PFSK-1 (cell line): ENCODE results near the gene SON.

ENCODE experiments used
- FOXP2 ChIP-seq: optimal IDR thresholded peaks from 2 replicates; pipeline ENCODE3; 2011; ENCODE audit warnings: borderline replicate concordance, control low read depth, inconsistent platforms; ENCODE audit not compliant: insufficient read depth; ENCODE audit errors: extremely low read length, extremely low read depth
- POLR2AphosphoS5 ChIP-seq: IDR thresholded peaks from 2 replicates; pipeline ENCODE4 v1.6.1; 2012; ENCODE audit warnings: low read depth, mild to moderate bottlenecking, control low read depth, low read length, moderate library complexity
- SIN3A ChIP-seq: IDR thresholded peaks from 2 replicates; pipeline ENCODE4 v1.6.1; 2012; ENCODE audit warnings: mild to moderate bottlenecking, low read length, moderate library complexity, borderline replicate concordance; ENCODE audit not compliant: insufficient read depth
- TAF1 ChIP-seq: IDR thresholded peaks from 2 replicates; pipeline ENCODE4 v1.6.1; 2012; ENCODE audit warnings: low read length, control low read depth, borderline replicate concordance; ENCODE audit not compliant: insufficient read depth
- TF ChIP-seq, protein P1 (sequence below), 2 experiments: IDR thresholded peaks; 2 replicates each; pipeline versions ENCODE4 v1.6.1 to v1.8.0; 2011 to 2012; ENCODE audit warnings: low read depth in 2 of 2, low read length in 2 of 2, control low read depth in 1 of 2, inconsistent platforms in 1 of 2, mild to moderate bottlenecking in 1 of 2, moderate library complexity in 1 of 2; ENCODE audit not compliant: insufficient read depth in 1 of 2

DNA sequence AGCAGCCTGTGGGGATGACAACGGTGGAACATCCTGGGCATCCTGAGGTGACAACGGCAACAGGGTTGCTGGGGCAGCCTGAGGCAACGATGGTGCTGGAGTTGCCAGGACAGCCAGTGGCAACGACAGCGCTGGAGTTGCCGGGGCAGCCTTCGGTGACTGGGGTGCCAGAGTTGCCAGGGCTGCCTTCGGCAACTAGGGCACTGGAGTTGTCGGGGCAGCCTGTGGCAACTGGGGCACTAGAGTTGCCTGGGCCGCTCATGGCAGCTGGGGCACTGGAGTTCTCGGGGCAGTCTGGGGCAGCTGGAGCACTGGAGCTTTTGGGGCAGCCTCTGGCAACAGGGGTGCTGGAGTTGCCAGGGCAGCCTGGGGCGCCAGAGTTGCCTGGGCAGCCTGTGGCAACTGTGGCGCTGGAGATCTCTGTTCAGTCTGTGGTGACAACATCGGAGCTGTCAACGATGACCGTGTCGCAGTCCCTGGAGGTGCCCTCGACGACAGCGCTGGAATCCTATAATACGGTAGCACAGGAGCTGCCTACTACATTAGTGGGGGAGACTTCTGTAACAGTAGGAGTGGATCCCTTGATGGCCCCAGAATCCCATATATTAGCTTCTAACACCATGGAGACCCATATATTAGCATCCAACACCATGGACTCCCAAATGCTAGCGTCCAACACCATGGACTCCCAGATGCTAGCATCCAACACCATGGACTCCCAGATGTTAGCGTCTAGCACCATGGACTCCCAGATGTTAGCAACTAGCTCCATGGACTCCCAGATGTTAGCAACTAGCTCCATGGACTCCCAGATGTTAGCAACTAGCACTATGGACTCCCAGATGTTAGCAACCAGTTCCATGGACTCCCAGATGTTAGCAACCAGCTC, 8.2 kb downstream of the SON start:
- TF ChIP-seq, protein P1, sequence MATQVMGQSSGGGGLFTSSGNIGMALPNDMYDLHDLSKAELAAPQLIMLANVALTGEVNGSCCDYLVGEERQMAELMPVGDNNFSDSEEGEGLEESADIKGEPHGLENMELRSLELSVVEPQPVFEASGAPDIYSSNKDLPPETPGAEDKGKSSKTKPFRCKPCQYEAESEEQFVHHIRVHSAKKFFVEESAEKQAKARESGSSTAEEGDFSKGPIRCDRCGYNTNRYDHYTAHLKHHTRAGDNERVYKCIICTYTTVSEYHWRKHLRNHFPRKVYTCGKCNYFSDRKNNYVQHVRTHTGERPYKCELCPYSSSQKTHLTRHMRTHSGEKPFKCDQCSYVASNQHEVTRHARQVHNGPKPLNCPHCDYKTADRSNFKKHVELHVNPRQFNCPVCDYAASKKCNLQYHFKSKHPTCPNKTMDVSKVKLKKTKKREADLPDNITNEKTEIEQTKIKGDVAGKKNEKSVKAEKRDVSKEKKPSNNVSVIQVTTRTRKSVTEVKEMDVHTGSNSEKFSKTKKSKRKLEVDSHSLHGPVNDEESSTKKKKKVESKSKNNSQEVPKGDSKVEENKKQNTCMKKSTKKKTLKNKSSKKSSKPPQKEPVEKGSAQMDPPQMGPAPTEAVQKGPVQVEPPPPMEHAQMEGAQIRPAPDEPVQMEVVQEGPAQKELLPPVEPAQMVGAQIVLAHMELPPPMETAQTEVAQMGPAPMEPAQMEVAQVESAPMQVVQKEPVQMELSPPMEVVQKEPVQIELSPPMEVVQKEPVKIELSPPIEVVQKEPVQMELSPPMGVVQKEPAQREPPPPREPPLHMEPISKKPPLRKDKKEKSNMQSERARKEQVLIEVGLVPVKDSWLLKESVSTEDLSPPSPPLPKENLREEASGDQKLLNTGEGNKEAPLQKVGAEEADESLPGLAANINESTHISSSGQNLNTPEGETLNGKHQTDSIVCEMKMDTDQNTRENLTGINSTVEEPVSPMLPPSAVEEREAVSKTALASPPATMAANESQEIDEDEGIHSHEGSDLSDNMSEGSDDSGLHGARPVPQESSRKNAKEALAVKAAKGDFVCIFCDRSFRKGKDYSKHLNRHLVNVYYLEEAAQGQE (IDR thresholded peaks at IDR 0.05; ENCODE audit: insufficient read depth in 1 of 2, low read depth in 2 of 2, low read length in 2 of 2), result no peak
- TF ChIP-seq POLR2AphosphoS5, result no peak
- no peak for TF ChIP-seq TAF1
- no peak for TF ChIP-seq SIN3A
- TF ChIP-seq FOXP2, result no peak
